Measurements from ENCODE around the gene CDAN1.

The CDAN1 gene

GRCh38 chr15:42731461-42731860, 5.5 kb downstream of the CDAN1 start:
- H2AFZ ChIP-seq (ENCODE audit: low read length): no peak overlapping the region
- no peak overlapping the region for H2BK15ac ChIP-seq (ENCODE audit: low read length)
- no peak overlapping the region for H2BK12ac ChIP-seq (ENCODE audit: low read length)
- H2AK5ac ChIP-seq (ENCODE audit: low read depth, low read length): no peak overlapping the region
- no peak overlapping the region for H3K23ac ChIP-seq (ENCODE audit: low read depth, low read length, poor library complexity)
- H3K4me2 ChIP-seq (ENCODE audit: insufficient read depth, low read length, poor library complexity, severe bottlenecking): no peak overlapping the region
- no peak overlapping the region for H3K9ac ChIP-seq (ENCODE audit: low read depth, low read length, poor library complexity)
- no peak overlapping the region for H3K14ac ChIP-seq (ENCODE audit: low read length)
- no peaks in the 10 kb centered on the region for H3K27me3 ChIP-seq (ENCODE audit: control insufficient read depth in 3 of 3, insufficient read depth in 3 of 3, low read depth in 1 of 3, low read length in 3 of 3)
- no peaks in the 10 kb centered on the region for H3K79me1 ChIP-seq (ENCODE audit: low read depth, low read length)
- H4K91ac ChIP-seq (ENCODE audit: low read depth, low read length, poor library complexity): no peak overlapping the region
- H3K4ac ChIP-seq (ENCODE audit: low read length): no peak overlapping the region
- DNase-seq (ENCODE audit: low spot score): no peak
- H3K9me3 ChIP-seq (replicated peaks in 1 of 2; ENCODE audit: control insufficient read depth in 2 of 2, insufficient read depth in 1 of 2, low read depth in 1 of 2, low read length in 2 of 2): no peaks in the 10 kb centered on the region
- H2BK120ac ChIP-seq (ENCODE audit: low read depth, low read length): no peak overlapping the region
- H3K27ac ChIP-seq (replicated peaks; ENCODE audit: low read length): no peak overlapping the region
- H3K4me1 ChIP-seq (ENCODE audit: control insufficient read depth in 2 of 2, insufficient read depth in 1 of 2, low read depth in 1 of 2, low read length in 2 of 2): peaks cover 3 to 5% of the 10 kb centered on the region in 2 donors
- H3K4me3 ChIP-seq (ENCODE audit: low read length in 2 of 2): no peak overlapping the region
- H4K8ac ChIP-seq (ENCODE audit: low read depth, low read length): no peak overlapping the region
- H3K36me3 ChIP-seq (replicated peaks in 1 of 2; ENCODE audit: control insufficient read depth in 2 of 2, insufficient read depth in 2 of 2, low read length in 2 of 2): peaks cover 50 to 93% of the 10 kb centered on the region in 2 donors
- H3K18ac ChIP-seq (ENCODE audit: low read length): no peak overlapping the region
- WGBS, 2 donors (ENCODE audit: extremely low coverage in 2 of 2, insufficient read length in 2 of 2, insufficient replicate concordance in 1 of 2): no CpG with 5 or more reads among the region's 6 CpGs
- H2BK5ac ChIP-seq (ENCODE audit: low read length): no peak overlapping the region

DNA sequence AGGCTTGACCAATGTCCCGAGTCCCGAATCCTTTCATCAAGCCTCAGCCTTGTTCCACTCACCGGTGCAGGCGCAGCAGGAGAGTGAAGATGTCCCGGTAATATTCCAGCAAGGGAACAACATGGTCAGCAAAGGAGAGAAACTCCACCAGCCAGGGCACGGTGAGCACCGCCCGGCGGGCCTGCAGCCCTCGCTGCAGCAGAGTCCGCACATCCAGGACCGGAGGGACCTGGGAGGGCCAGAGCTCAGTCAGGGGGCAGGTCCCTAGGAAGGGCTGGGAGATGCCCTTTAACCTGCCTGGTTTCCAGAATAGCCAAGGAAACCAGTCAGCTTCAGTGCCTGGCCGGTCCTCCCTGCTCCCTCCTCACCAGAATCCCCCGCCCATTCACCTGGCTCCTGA, 6.4 kb downstream of the CDAN1 start:
- WGBS, 2 donors (ENCODE audit: extremely low coverage in 2 of 2, insufficient read length in 2 of 2, insufficient replicate concordance in 1 of 2): no CpG with 5 or more reads among the region's 14 CpGs
- H2BK120ac ChIP-seq (ENCODE audit: low read depth, low read length): no peak overlapping the region
- H3K4ac ChIP-seq (ENCODE audit: low read length): no peak overlapping the region
- no peak overlapping the region for H4K91ac ChIP-seq (ENCODE audit: low read depth, low read length, poor library complexity)
- no peak overlapping the region for H4K8ac ChIP-seq (ENCODE audit: low read depth, low read length)
- no peak for DNase-seq (ENCODE audit: low spot score)
- H3K27ac ChIP-seq (replicated peaks; ENCODE audit: low read length): no peak overlapping the region
- H3K36me3 ChIP-seq (replicated peaks in 1 of 2; ENCODE audit: control insufficient read depth in 2 of 2, insufficient read depth in 2 of 2, low read length in 2 of 2): peaks cover 54 to 98% of the 10 kb centered on the region in 2 donors
- H3K9me3 ChIP-seq (replicated peaks in 1 of 2; ENCODE audit: control insufficient read depth in 2 of 2, insufficient read depth in 1 of 2, low read depth in 1 of 2, low read length in 2 of 2): no peaks in the 10 kb centered on the region
- H3K9ac ChIP-seq (ENCODE audit: low read depth, low read length, poor library complexity): no peak overlapping the region
- peaks cover 0 to 2% of the 10 kb centered on the region in 2 donors for H3K4me1 ChIP-seq (ENCODE audit: control insufficient read depth in 2 of 2, insufficient read depth in 1 of 2, low read depth in 1 of 2, low read length in 2 of 2)
- no peak overlapping the region for H3K23ac ChIP-seq (ENCODE audit: low read depth, low read length, poor library complexity)
- no peak overlapping the region for H2BK12ac ChIP-seq (ENCODE audit: low read length)
- no peak overlapping the region for H2BK5ac ChIP-seq (ENCODE audit: low read length)
- H3K18ac ChIP-seq (ENCODE audit: low read length): no peak overlapping the region
- H2AK5ac ChIP-seq (ENCODE audit: low read depth, low read length): no peak overlapping the region
- no peaks in the 10 kb centered on the region for H3K27me3 ChIP-seq (ENCODE audit: control insufficient read depth in 3 of 3, insufficient read depth in 3 of 3, low read depth in 1 of 3, low read length in 3 of 3)
- no peak overlapping the region for H3K14ac ChIP-seq (ENCODE audit: low read length)
- no peak overlapping the region for H3K4me2 ChIP-seq (ENCODE audit: insufficient read depth, low read length, poor library complexity, severe bottlenecking)
- H2AFZ ChIP-seq (ENCODE audit: low read length): no peak overlapping the region
- H2BK15ac ChIP-seq (ENCODE audit: low read length): no peak overlapping the region
- H3K79me1 ChIP-seq (ENCODE audit: low read depth, low read length): no peaks in the 10 kb centered on the region
- H3K4me3 ChIP-seq (ENCODE audit: low read length in 2 of 2): no peak overlapping the region

GRCh38 chr15:42730135-42730534, 6.8 kb downstream of the CDAN1 start:
- Histone ChIP-seq H3K9ac (ENCODE audit: low read depth, low read length, poor library complexity) (no peak overlapping the region), H3K36me3 (replicated peaks in 1 of 2; ENCODE audit: control insufficient read depth in 2 of 2, insufficient read depth in 2 of 2, low read length in 2 of 2) (peaks cover 52 to 98% of the 10 kb centered on the region in 2 donors)

DNA sequence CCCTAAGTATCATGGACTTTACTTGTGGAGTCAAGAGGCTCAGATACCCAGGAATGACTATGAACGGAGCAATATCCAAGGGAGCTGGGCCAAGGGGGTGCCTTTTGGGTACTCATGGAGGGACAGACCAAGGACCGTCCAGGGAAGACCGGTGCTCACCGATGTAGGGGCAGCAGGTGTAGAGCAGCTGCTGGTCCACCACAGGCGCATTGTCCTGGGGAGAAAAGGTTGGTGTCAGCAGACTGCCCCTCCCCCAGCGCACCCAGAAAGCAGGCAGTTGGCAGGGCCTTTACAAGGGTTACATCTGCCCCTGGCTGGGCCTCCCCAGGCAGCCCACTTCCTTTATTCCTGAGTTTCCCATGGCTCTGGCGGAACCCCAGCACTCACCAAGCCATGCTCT, 7.5 kb downstream of the CDAN1 start:
- Histone ChIP-seq H3K9me3 (replicated peaks in 1 of 2; ENCODE audit: control insufficient read depth in 2 of 2, insufficient read depth in 1 of 2, low read depth in 1 of 2, low read length in 2 of 2) (no peaks in the 10 kb centered on the region), H2BK12ac (ENCODE audit: low read length) (no peak overlapping the region), H3K18ac (ENCODE audit: low read length) (no peak overlapping the region), H3K14ac (ENCODE audit: low read length) (no peak overlapping the region), H3K36me3 (replicated peaks in 1 of 2; ENCODE audit: control insufficient read depth in 2 of 2, insufficient read depth in 2 of 2, low read length in 2 of 2) (peaks cover 53 to 98% of the 10 kb centered on the region in 2 donors), H3K27ac (replicated peaks; ENCODE audit: low read length) (no peak overlapping the region), H4K8ac (ENCODE audit: low read depth, low read length) (no peak overlapping the region), H2BK5ac (ENCODE audit: low read length) (no peak overlapping the region), H3K4me2 (ENCODE audit: insufficient read depth, low read length, poor library complexity, severe bottlenecking) (no peak overlapping the region), H3K27me3 (ENCODE audit: control insufficient read depth in 3 of 3, insufficient read depth in 3 of 3, low read depth in 1 of 3, low read length in 3 of 3) (no peaks in the 10 kb centered on the region), H2BK120ac (ENCODE audit: low read depth, low read length) (no peak overlapping the region), H2BK15ac (ENCODE audit: low read length) (no peak overlapping the region), H3K79me1 (ENCODE audit: low read depth, low read length) (no peaks in the 10 kb centered on the region), H4K91ac (ENCODE audit: low read depth, low read length, poor library complexity) (no peak overlapping the region), H3K4me3 (ENCODE audit: low read length in 2 of 2) (no peak overlapping the region), H3K4me1 (ENCODE audit: control insufficient read depth in 2 of 2, insufficient read depth in 1 of 2, low read depth in 1 of 2, low read length in 2 of 2) (peaks cover 0 to 2% of the 10 kb centered on the region in 2 donors), H3K4ac (ENCODE audit: low read length) (no peak overlapping the region), H3K9ac (ENCODE audit: low read depth, low read length, poor library complexity) (no peak overlapping the region), H2AK5ac (ENCODE audit: low read depth, low read length) (no peak overlapping the region), H2AFZ (ENCODE audit: low read length) (no peak overlapping the region), H3K23ac (ENCODE audit: low read depth, low read length, poor library complexity) (peak overlapping the region; percentile 31)
- no peak for DNase-seq (ENCODE audit: low spot score)
- no CpG with 5 or more reads among the region's 7 CpGs for WGBS, 2 donors (ENCODE audit: extremely low coverage in 2 of 2, insufficient read length in 2 of 2, insufficient replicate concordance in 1 of 2)

More at GRCh38 chr15:42730135-42730534, 6.8 kb downstream of the CDAN1 start:
- no peak for DNase-seq (ENCODE audit: low spot score)
- Histone ChIP-seq H2BK5ac (ENCODE audit: low read length) (no peak overlapping the region), H2BK120ac (ENCODE audit: low read depth, low read length) (no peak overlapping the region), H3K4me1 (ENCODE audit: control insufficient read depth in 2 of 2, insufficient read depth in 1 of 2, low read depth in 1 of 2, low read length in 2 of 2) (peaks cover 0 to 2% of the 10 kb centered on the region in 2 donors), H3K4ac (ENCODE audit: low read length) (no peak overlapping the region), H2BK15ac (ENCODE audit: low read length) (no peak overlapping the region), H3K18ac (ENCODE audit: low read length) (no peak overlapping the region), H4K8ac (ENCODE audit: low read depth, low read length) (no peak overlapping the region), H3K27ac (replicated peaks; ENCODE audit: low read length) (no peak overlapping the region), H3K14ac (ENCODE audit: low read length) (no peak overlapping the region), H3K23ac (ENCODE audit: low read depth, low read length, poor library complexity) (peak overlapping the region; percentile 46), H2AK5ac (ENCODE audit: low read depth, low read length) (no peak overlapping the region), H2BK12ac (ENCODE audit: low read length) (no peak overlapping the region), H3K4me3 (ENCODE audit: low read length in 2 of 2) (no peak overlapping the region), H3K4me2 (ENCODE audit: insufficient read depth, low read length, poor library complexity, severe bottlenecking) (no peak overlapping the region), H3K9me3 (replicated peaks in 1 of 2; ENCODE audit: control insufficient read depth in 2 of 2, insufficient read depth in 1 of 2, low read depth in 1 of 2, low read length in 2 of 2) (no peaks in the 10 kb centered on the region), H4K91ac (ENCODE audit: low read depth, low read length, poor library complexity) (no peak overlapping the region), H3K79me1 (ENCODE audit: low read depth, low read length) (no peaks in the 10 kb centered on the region), H2AFZ (ENCODE audit: low read length) (no peak overlapping the region), H3K27me3 (ENCODE audit: control insufficient read depth in 3 of 3, insufficient read depth in 3 of 3, low read depth in 1 of 3, low read length in 3 of 3) (no peaks in the 10 kb centered on the region)
- no CpG with 5 or more reads among the region's 8 CpGs for WGBS, 2 donors (ENCODE audit: extremely low coverage in 2 of 2, insufficient read length in 2 of 2, insufficient replicate concordance in 1 of 2)
